ENCODE data around the gene AXL. TPM values are rescaled to one million over a fixed set of nuclear protein-coding genes. Genes with fewer than 3 reads are reported as not detected.
A peak's percentile ranks its signal among the peaks of the same experiment; 100 is the strongest.

AXL gene
- total RNA-seq, 2 donors from 2014 or later, result 138 to 157 TPM

DNA sequence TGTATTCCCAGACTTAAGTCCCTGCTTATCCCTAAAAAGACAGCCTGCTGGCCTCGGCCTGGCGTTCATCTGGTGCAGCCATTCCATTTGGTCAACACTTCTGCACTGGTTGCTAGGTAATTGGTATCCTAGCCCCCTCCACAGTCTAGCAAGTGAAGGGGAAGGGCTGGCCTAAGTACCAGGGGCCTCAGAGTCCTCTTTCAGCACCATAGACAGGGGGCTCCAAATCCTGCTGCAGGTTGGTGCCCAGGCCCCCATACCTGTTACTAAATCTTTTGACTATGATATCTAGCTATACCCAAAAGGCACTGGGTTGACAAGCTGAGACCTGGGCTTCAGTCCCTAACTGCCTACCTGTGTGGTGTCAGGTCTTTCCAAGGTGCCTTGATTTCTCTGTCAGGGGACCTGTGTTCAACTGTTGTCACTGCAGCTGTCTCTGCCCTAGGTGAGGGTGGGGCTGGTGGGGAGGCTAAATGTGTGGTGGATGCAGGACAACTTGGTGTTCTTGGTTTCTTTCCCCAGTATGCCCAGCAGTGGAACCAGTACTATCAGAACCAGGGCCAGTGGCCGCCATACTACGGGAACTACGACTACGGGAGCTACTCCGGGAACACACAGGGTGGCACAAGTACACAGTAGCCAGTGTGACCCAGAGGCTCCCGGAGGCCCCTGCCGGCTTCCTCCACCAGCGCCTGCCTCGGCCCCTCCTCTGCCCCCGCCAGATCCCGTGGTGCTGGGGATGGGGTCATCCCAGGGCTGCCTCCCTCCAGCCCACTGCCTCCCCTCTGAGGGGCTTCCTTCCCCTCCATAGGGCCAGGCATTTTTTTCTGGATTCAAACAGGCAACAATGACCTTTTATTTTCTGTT is 87.1 kb downstream of the AXL start:
- peak overlapping the region in 1 of 2 donors; percentile 5 for H3K27ac ChIP-seq
- no peak overlapping the region for H3K4me3 ChIP-seq
- H3K36me3 ChIP-seq, result peaks cover 49% of the 10 kb centered on the region
- H3K4me1 ChIP-seq (ENCODE audit: control insufficient read depth in 1 of 2, low read depth in 2 of 2), result peaks cover 12 to 25% of the 10 kb centered on the region in 2 donors
- H3K9me3 ChIP-seq, result no peaks in the 10 kb centered on the region
- H3K27me3 ChIP-seq (replicated peaks; ENCODE audit: insufficient read depth), result no peaks in the 10 kb centered on the region
- DNase-seq (ENCODE audit: low spot score), result no peak
- ATAC-seq (ENCODE audit: insufficient number of reproducible peaks, low FRiP score, low read depth), result no peak
- TF ChIP-seq, protein P1, sequence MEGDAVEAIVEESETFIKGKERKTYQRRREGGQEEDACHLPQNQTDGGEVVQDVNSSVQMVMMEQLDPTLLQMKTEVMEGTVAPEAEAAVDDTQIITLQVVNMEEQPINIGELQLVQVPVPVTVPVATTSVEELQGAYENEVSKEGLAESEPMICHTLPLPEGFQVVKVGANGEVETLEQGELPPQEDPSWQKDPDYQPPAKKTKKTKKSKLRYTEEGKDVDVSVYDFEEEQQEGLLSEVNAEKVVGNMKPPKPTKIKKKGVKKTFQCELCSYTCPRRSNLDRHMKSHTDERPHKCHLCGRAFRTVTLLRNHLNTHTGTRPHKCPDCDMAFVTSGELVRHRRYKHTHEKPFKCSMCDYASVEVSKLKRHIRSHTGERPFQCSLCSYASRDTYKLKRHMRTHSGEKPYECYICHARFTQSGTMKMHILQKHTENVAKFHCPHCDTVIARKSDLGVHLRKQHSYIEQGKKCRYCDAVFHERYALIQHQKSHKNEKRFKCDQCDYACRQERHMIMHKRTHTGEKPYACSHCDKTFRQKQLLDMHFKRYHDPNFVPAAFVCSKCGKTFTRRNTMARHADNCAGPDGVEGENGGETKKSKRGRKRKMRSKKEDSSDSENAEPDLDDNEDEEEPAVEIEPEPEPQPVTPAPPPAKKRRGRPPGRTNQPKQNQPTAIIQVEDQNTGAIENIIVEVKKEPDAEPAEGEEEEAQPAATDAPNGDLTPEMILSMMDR (IDR thresholded peaks at IDR 0.05), result no peak

DNA sequence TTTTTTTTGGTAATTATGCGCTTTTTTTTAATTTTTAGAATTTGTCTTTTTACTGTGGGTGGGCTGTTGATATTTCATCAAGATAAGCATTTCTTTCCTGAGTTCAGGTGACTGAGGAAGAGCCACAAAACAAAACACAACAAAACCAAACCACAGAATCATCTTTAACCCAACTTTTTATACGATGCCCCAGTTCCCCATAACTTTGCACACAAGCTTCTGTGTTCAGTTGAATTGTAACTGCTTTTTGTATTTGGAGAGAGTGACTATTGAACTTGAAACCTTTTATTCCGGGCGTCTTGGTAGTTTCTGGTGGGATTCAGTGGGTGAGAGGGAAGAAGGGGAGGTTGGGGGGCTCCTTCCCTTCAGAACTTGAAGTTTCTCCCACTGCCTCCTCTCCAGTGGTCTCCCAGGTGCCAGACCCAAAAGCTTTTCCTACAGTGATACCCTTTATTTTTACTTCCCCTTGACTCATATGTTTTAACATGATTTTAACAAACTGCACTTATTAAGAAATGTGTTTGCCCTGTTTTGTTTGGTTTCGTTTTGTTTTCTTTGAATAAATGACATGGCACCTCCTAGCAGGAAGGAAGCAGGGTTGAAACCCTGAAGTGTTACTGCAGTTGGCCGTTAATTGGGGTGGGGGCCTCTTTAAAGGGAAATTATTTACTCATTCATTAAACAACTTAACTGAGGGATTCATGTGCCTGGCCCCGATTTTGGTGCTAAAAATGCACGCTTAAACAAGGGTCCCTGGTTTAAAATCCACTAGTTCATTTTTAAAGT is 88.3 kb downstream of the AXL start:
- ATAC-seq (ENCODE audit: insufficient number of reproducible peaks, low FRiP score, low read depth) (no peak), DNase-seq (ENCODE audit: low spot score) (no peak)
- Histone ChIP-seq H3K4me3 (no peak overlapping the region), H3K27me3 (replicated peaks; ENCODE audit: insufficient read depth) (no peaks in the 10 kb centered on the region), H3K36me3 (peaks cover 43% of the 10 kb centered on the region), H3K27ac (peak overlapping the region in 1 of 2 donors; percentile 97), H3K4me1 (ENCODE audit: control insufficient read depth in 1 of 2, low read depth in 2 of 2) (peaks cover 21 to 36% of the 10 kb centered on the region in 2 donors), H3K9me3 (no peaks in the 10 kb centered on the region)
- TF ChIP-seq, protein P1 (IDR thresholded peaks at IDR 0.05), result no peak

- no peak for ATAC-seq (ENCODE audit: insufficient number of reproducible peaks, low FRiP score, low read depth)
Measured at GRCh38 chr19:41307954-41308449, 89.0 kb downstream of the AXL start.

GRCh38 chr19:41308450-41309179 is 89.6 kb downstream of the AXL start:
- Histone ChIP-seq H3K4me1 (ENCODE audit: control insufficient read depth in 1 of 2, low read depth in 2 of 2) (peaks cover 21 to 43% of the 10 kb centered on the region in 2 donors), H3K27me3 (replicated peaks; ENCODE audit: insufficient read depth) (no peaks in the 10 kb centered on the region), H3K4me3 (peak overlapping the region; percentile 81), H3K36me3 (peaks cover 38% of the 10 kb centered on the region), H3K27ac (peak overlapping the region; percentile 88 to 97), H3K9me3 (no peaks in the 10 kb centered on the region)
- TF ChIP-seq, protein P1 (IDR thresholded peaks at IDR 0.05), result peak; percentile 97
- ATAC-seq (ENCODE audit: insufficient number of reproducible peaks, low FRiP score, low read depth) (peak; percentile 43), DNase-seq (ENCODE audit: low spot score) (peak; percentile 91)

More at GRCh38 chr19:41307954-41308449, 89.0 kb downstream of the AXL start:
- Histone ChIP-seq H3K4me1 (ENCODE audit: control insufficient read depth in 1 of 2, low read depth in 2 of 2) (peaks cover 21 to 43% of the 10 kb centered on the region in 2 donors), H3K4me3 (no peak overlapping the region), H3K36me3 (peaks cover 41% of the 10 kb centered on the region), H3K9me3 (no peaks in the 10 kb centered on the region), H3K27ac (peak overlapping the region; percentile 59 to 97), H3K27me3 (replicated peaks; ENCODE audit: insufficient read depth) (no peaks in the 10 kb centered on the region)
- no peak for DNase-seq (ENCODE audit: low spot score)
- TF ChIP-seq, protein P1 (IDR thresholded peaks at IDR 0.05), result no peak
